GM12878 (cell line): Measurements from ENCODE around the gene ELL. TPM values are rescaled to one million over a fixed set of nuclear protein-coding genes. Genes with fewer than 3 reads are reported as not detected.
A peak's percentile ranks its signal among the peaks of the same experiment; 100 is the strongest.

Source experiments
- ATAC-seq: fragments of 200-7000 bp; cut with Tn5 transposase; 3 replicates; pipeline ENCODE4 v1.9.1; 2020; ENCODE audit warnings: mild to moderate bottlenecking, moderate library complexity
- BruUV-seq: library from RNA; stranded (reverse); fragments of 400-500 nt; replicated peaks from 2 replicates; lab custom pipeline; 2021; lab: Mats Ljungman, UMichigan
- CTCF ChIA-PET: fragments of 300-600 bp; sonication (Branson Sonifier 250); formaldehyde crosslinking; extraction: SDS; loops from one replicate; lab custom pipeline; 2021; ENCODE audit warnings: inconsistent platforms; lab: Yijun Ruan, JAX
- POLR2A ChIA-PET: fragments of 350-600 bp; formaldehyde crosslinking; extraction: SDS; loops from one replicate; lab custom pipeline; 2021; ENCODE audit warnings: inconsistent platforms; lab: Charles Lee
- RAD21 ChIA-PET: fragments of 300-600 bp; sonication (Branson Sonifier 250); formaldehyde crosslinking; loops from one replicate; lab custom pipeline; 2023; ENCODE audit warnings: antibody characterized with exemption; ENCODE audit not compliant: unreplicated experiment; lab: Charles Lee
- SMC1A ChIA-PET: fragments of 300-600 bp; sonication (Branson Sonifier 250); formaldehyde crosslinking; loops from one replicate; lab custom pipeline; 2023; ENCODE audit not compliant: unreplicated experiment, uncharacterized antibody; lab: Charles Lee
- DNase-seq: peaks from one replicate; pipeline ENCODE4 v3.0.0-alpha.2; 2011; ENCODE audit warnings: low read depth, low spot score
- FAIRE-seq: peaks from 3 replicates; lab custom pipeline; 2011; peaks lifted over from hg19 to GRCh38; lab: Jason Lieb, UNC
- H2AFZ ChIP-seq: 2 replicates; pipeline ENCODE4 v1.6.0; 2011; ENCODE audit warnings: low read depth, low read length, control low read depth; ENCODE audit not compliant: control insufficient read depth
- H3K27ac ChIP-seq: 2 replicates; pipeline ENCODE4 v1.5.1; 2011; ENCODE audit warnings: control low read depth; ENCODE audit not compliant: control insufficient read depth, insufficient read depth
- H3K27me3 ChIP-seq, 2 experiments: replicated peaks in 1 of 2; 2 replicates each; pipeline versions ENCODE4 v1.6.0 to v1.6.1; 2011; ENCODE audit warnings: low read length in 1 of 2; ENCODE audit not compliant: control insufficient read depth in 2 of 2, insufficient read depth in 2 of 2
- H3K36me3 ChIP-seq, 2 experiments: 2 replicates each; pipeline ENCODE4 v1.5.1; 2011; ENCODE audit warnings: low read length in 1 of 2; ENCODE audit not compliant: control insufficient read depth in 2 of 2, insufficient read depth in 2 of 2
- H3K4me1 ChIP-seq: 2 replicates; pipeline ENCODE4 v1.6.1; 2011; ENCODE audit warnings: mild to moderate bottlenecking, low read length, moderate library complexity, mixed read lengths; ENCODE audit not compliant: control insufficient read depth, insufficient read depth
- H3K4me2 ChIP-seq: 2 replicates; pipeline ENCODE4 v1.6.0; 2011; ENCODE audit warnings: control low read depth; ENCODE audit not compliant: control insufficient read depth, insufficient read depth
- H3K4me3 ChIP-seq: fragments of 200-600 bp; sonication (generic); 2 replicates; pipeline ENCODE4 v1.5.1; 2016
- H3K79me2 ChIP-seq: 2 replicates; pipeline ENCODE4 v1.6.0; 2011; ENCODE audit warnings: low read length; ENCODE audit not compliant: control insufficient read depth, insufficient read depth
- H3K9ac ChIP-seq: 2 replicates; pipeline ENCODE4 v1.8.0; 2011; ENCODE audit warnings: low read length, control low read depth, mixed read lengths; ENCODE audit not compliant: control insufficient read depth, insufficient read depth
- H3K9me3 ChIP-seq: replicated peaks from 3 replicates; pipeline ENCODE4 v1.5.1; 2011; ENCODE audit warnings: mild to moderate bottlenecking, low read length; ENCODE audit not compliant: control insufficient read depth, insufficient read depth
- H4K20me1 ChIP-seq: 2 replicates; pipeline ENCODE4 v1.6.0; 2011; ENCODE audit not compliant: control insufficient read depth, insufficient read depth
- ATF7 ChIP-seq: fragments of 450-650 bp; IDR thresholded peaks from 2 replicates; pipeline ENCODE4 v1.6.1; 2016; ENCODE audit warnings: low read depth, mild to moderate bottlenecking
- E2F8 ChIP-seq: fragments of 450-650 bp; IDR thresholded peaks from 2 replicates; pipeline ENCODE4 v1.6.1; 2018; ENCODE audit warnings: mild to moderate bottlenecking, low read depth, moderate library complexity; ENCODE audit not compliant: partially characterized antibody
- JUND ChIP-seq: IDR thresholded peaks from 2 replicates; pipeline ENCODE4 v1.6.1; 2012; ENCODE audit warnings: low read depth, mild to moderate bottlenecking, low read length, improper control_type of control experiment, moderate library complexity
- MLLT1 ChIP-seq: fragments of 450-650 bp; IDR thresholded peaks from 2 replicates; pipeline ENCODE4 v1.6.1; 2016; ENCODE audit warnings: mild to moderate bottlenecking
- POLR2A ChIP-seq: IDR thresholded peaks from 2 replicates; pipeline ENCODE4 v1.6.1; 2011; ENCODE audit warnings: low read depth, mild to moderate bottlenecking, low read length
- PRDM15 ChIP-seq: fragments of 450-650 bp; formaldehyde crosslinking; IDR thresholded peaks from 2 replicates; pipeline ENCODE4 v1.4.0; 2020; ENCODE audit warnings: mild to moderate bottlenecking, moderate library complexity
- STAT1 ChIP-seq: fragments of 450-650 bp; conservative IDR thresholded peaks from 2 replicates; pipeline ENCODE4 v1.6.1; 2014; ENCODE audit warnings: antibody characterized with exemption, mild to moderate bottlenecking
- WGBS: methylation state at CpG from one replicate; pipeline ENCODE4 v1.1.6; 2016; ENCODE audit warnings: low lambda C conversion rate; ENCODE audit not compliant: insufficient replicate concordance, insufficient coverage; ENCODE audit errors: missing lambda C conversion rate; 5-methylcytosine and 5-hydroxymethylcytosine counted together
- in situ Hi-C: fragments of 300-500 bp; cut with MboI; formaldehyde crosslinking; loops from 9 replicates; pipeline ENCODE4 v1.14.3; 2018; ENCODE audit warnings: mixed read lengths
- intact Hi-C: fragments of 100-400 bp; cut with micrococcal nuclease; formaldehyde crosslinking; loops from one replicate; pipeline ENCODE4 v1.14.2; 2022; ENCODE audit not compliant: unreplicated experiment
- polyA plus RNA-seq, 11 experiments: library from polyadenylated mRNA; depleted of rRNA in 4 of 11; unstranded in 6 of 11; stranded (reverse) in 5 of 11; fragments of >200 nt; fragmentation: Nextera tagmentation in 4 of 11; fragmentation: Illumina TruSeq in 1 of 11; extraction: Ambion mirVana in 4 of 11; extraction: Trizol in 1 of 11; gene quantifications; 1 replicate in 1 of 11; 2 replicates in 10 of 11; pipeline versions ENCODE4 v1.2.1 to v1.2.3, GENCODE V29; 2011 to 2016; ENCODE audit warnings: inconsistent platforms in 2 of 11, missing spikeins in 2 of 11, low read depth in 1 of 11
- total RNA-seq, 4 experiments: library from RNA; depleted of rRNA in 3 of 4; stranded (reverse); fragments of >200 nt in 3 of 4; fragmentation: Illumina TruSeq in 1 of 4; extraction: Trizol in 1 of 4; gene quantifications; 2 replicates each; pipeline versions ENCODE4 v1.2.1 to v1.2.3, GENCODE V29; 2013 to 2021

Gene ELL
- total and polyA plus RNA-seq, 10 of the 15 experiments (the other 5 are each of a cell fraction or from before 2014, with no cell fraction given): 0.91 to 25.0 (median 9.1) TPM

GRCh38 chr19:18427080-18427742 is 94.7 kb downstream of the ELL start:
- ChIA-PET POLR2A (no interaction called here), RAD21 (no interaction called here), CTCF (no interaction called here), SMC1A (no interaction called here)
- Histone ChIP-seq H4K20me1 (no peaks in the 10 kb centered on the region; the same call in 1 of the 2 replicates), H3K27me3 (no peaks in the 10 kb centered on the region), H3K9ac (no peak overlapping the region), H3K79me2 (peaks cover 29% of the 10 kb centered on the region), H3K4me2 (no peak overlapping the region), H3K36me3 (peaks cover 0 to 5% of the 10 kb centered on the region in 2 experiments; a peak in 3 of 4 replicates), H3K9me3 (no peaks in the 10 kb centered on the region), H3K27ac (no peak overlapping the region), H2AFZ (no peak overlapping the region), H3K4me1 (peaks cover 33% of the 10 kb centered on the region), H3K4me3 (no peak overlapping the region)
- in situ Hi-C loops (no loop called here), intact Hi-C loops (no loop called here)
- no peak for FAIRE-seq
- no TSS peak for BruUV-seq
- 79% methylated on average over 16 of the region's 16 CpGs for WGBS
- TF ChIP-seq JUND (no peak), MLLT1 (no peak), ATF7 (no peak), PRDM15 (CRISPR knock-in tag) (no peak), E2F8 (no peak), POLR2A (peak; percentile 20; the same call in 1 of the 2 replicates), STAT1 (no peak)
- no peak for DNase-seq
- no peak for ATAC-seq
